Measurements from ENCODE around the gene SPDEF. TPM values are rescaled to one million over a fixed set of nuclear protein-coding genes. Genes with fewer than 3 reads are reported as not detected.

The SPDEF gene
- total and polyA plus RNA-seq, 11 donors, result 0.12 to 0.46 (median 0.23) TPM; not detected in 2

- intact Hi-C loops (cut with DNase I), result loop anchor here in 5 of 10 donors (5.0 to 10.0 kb wide), 4 partner anchors 82 to 617 kb away; partner anchors contain the start of genes ILRUN (in 1 of the 5) and TCP11 (in 1 of the 5)
- peak in 2 of 5 donors; percentile 11 to 53 for DNase-seq
- Histone ChIP-seq H3K4me3 (no peak overlapping the region), H3K4me1 (peaks cover 0 to 18% (median 8%) of the 10 kb centered on the region in 12 donors), H3K27me3 (no peaks in the 10 kb centered on the region), H3K27ac (no peak overlapping the region), H3K9me3 (no peaks in the 10 kb centered on the region), H3K36me3 (no peaks in the 10 kb centered on the region)
- TF ChIP-seq CTCF (IDR thresholded peaks at IDR 0.05) (no peak), POLR2A (IDR thresholded peaks at IDR 0.05) (no peak)
- 87 to 93% (median 91%) methylated on average over 7 to 13 of the region's 13 CpGs for WGBS, 4 donors
- ATAC-seq, result no peak
Observed at GRCh38 chr6:34525431-34526175, 30.5 kb downstream of the SPDEF start.

GRCh38 chr6:34524971-34525370, 31.2 kb downstream of the SPDEF start:
- ATAC-seq (no peak), DNase-seq (no peak)
- intact Hi-C loops (cut with DNase I), result loop anchor here in 5 of 10 donors (5.0 to 10.0 kb wide), 4 partner anchors 82 to 617 kb away; partner anchors contain the start of genes ILRUN (in 1 of the 5) and TCP11 (in 1 of the 5)
- 80 to 86% (median 82%) methylated on average over 5 of the region's 5 CpGs for WGBS, 4 donors
- no peaks in the 10 kb centered on the region for H3K9me3 ChIP-seq
- no peaks in the 10 kb centered on the region for H3K27me3 ChIP-seq
- TF ChIP-seq CTCF (IDR thresholded peaks at IDR 0.05) (no peak), POLR2A (IDR thresholded peaks at IDR 0.05) (no peak)
- no peaks in the 10 kb centered on the region for H3K36me3 ChIP-seq
- H3K27ac ChIP-seq, result no peak overlapping the region
- H3K4me3 ChIP-seq, result no peak overlapping the region
- H3K4me1 ChIP-seq, result peaks cover 0 to 17% (median 8%) of the 10 kb centered on the region in 12 donors

DNA sequence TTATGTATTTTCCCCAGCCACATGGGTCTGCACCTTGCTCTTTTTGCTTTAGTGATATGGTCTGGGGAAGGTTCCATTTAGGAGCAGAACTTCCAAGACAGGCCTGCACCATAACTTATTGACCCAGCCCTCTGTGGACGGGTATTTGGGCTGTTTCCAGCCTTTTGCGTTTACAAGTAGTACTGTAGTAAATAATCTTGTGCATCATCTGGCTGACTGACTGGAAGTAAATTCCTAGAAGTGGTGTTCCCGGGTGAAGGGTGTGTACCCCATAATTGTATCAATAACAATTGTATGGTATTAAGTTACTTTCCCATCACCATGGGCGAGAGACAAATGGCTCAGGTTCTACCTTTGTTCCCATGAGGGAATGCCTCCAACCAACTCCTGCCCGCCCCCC, 31.6 kb downstream of the SPDEF start:
- Histone ChIP-seq H3K27ac (no peak overlapping the region), H3K4me1 (peaks cover 0 to 14% (median 8%) of the 10 kb centered on the region in 12 donors), H3K9me3 (no peaks in the 10 kb centered on the region), H3K4me3 (no peak overlapping the region), H3K36me3 (no peaks in the 10 kb centered on the region), H3K27me3 (no peaks in the 10 kb centered on the region)
- no peak for TF ChIP-seq POLR2A (IDR thresholded peaks at IDR 0.05)
- no peak for TF ChIP-seq CTCF (IDR thresholded peaks at IDR 0.05)
- ATAC-seq (no peak), DNase-seq (peak in 1 of 5 donors; percentile 3)
- WGBS, 4 donors, result 81 to 86% (median 83%) methylated on average over 5 of the region's 5 CpGs
- intact Hi-C loops (cut with DNase I), result loop anchor here in 1 of 10 donors (10.0 kb wide), 1 partner anchor 170 kb away; the partner anchor contains the start of gene ILRUN

- H3K36me3 ChIP-seq, result no peaks in the 10 kb centered on the region
- no peak for TF ChIP-seq POLR2A (IDR thresholded peaks at IDR 0.05)
- TF ChIP-seq CTCF (IDR thresholded peaks at IDR 0.05), result no peak
- DNase-seq, result peak in 2 of 5 donors; percentile 7 to 11
- H3K4me3 ChIP-seq, result no peak overlapping the region
- ATAC-seq, result no peak
- intact Hi-C loops (cut with DNase I), result loop anchor here in 1 of 10 donors (10.0 kb wide), 1 partner anchor 171 kb away; the partner anchor contains the start of gene ILRUN
- peaks cover 0 to 14% (median 8%) of the 10 kb centered on the region in 12 donors for H3K4me1 ChIP-seq
- no peaks in the 10 kb centered on the region for H3K27me3 ChIP-seq
- 84 to 87% (median 85%) methylated on average over 8 of the region's 8 CpGs for WGBS, 4 donors
- no peak overlapping the region for H3K27ac ChIP-seq
- H3K9me3 ChIP-seq, result no peaks in the 10 kb centered on the region
Observed at GRCh38 chr6:34523441-34524206, 32.5 kb downstream of the SPDEF start.

All from heart left ventricle (tissue), 16 donors.